SKM-1 (cell line): Measurements from ENCODE around the gene TUB.

Experiments used
- DNase-seq: peaks from one replicate; lab custom pipeline; 2025; ENCODE audit not compliant: unreplicated experiment; lab: John Stamatoyannopoulos, UW

Gene TUB

DNA sequence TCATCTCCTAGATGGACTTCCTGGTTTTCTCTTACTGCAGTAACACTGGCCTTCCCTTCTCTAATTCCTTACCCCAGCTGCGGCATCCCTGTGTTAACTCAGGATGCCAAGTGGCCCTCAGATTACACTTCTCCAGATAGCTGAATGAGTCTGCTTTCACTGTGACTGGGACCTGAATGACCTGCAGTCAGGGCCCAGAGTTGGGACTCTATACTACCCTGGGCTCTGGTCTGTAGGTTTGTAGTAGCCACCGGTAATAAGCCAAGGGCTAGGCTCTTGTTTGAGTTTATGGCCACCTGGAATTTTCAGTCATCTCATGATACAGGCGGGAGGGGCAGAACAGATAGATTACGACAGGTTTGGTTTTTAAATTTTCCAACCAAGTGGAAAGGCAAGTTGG is 24.1 kb downstream of the TUB start:
- DNase-seq = no peak

DNA sequence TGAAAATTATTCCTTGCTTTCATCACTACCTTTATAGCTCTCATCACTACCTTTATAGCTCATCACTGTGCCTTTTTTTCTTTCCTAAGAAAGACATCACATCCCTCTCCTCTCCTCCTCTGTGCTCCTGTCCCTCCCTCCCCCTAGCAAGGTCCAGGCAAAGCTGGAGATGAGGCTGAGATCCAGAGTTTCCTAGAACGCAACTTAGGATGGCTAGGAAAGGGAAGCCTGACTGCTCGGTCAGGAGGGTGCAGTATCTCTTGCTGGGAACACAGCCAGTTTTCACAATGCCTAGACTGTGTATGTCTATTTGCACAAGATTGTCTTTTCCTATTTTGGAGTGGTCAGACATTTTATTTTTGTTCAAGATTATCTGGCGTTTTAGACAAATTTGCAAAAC is 24.7 kb downstream of the TUB start:
- DNase-seq = no peak

DNA sequence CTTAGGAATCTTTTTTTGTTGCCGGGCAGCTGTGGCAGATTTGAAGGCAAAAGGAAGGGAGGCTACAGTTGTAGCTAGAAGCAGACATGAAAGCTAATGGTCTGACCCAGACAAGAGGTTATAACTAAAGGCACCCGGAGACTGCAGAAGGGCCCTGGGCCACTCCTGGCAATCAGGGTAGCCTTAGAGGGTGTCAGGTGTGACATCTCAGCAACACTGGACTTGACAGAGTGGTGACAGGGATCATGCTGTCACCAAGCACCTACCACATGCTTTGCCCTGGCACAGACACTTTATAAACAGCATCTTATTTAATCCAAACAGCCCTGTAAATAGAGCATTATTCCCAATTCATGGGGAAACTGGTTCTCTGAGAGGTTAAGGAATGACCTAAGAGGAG is 25.7 kb downstream of the TUB start:
- DNase-seq = no peak

DNA sequence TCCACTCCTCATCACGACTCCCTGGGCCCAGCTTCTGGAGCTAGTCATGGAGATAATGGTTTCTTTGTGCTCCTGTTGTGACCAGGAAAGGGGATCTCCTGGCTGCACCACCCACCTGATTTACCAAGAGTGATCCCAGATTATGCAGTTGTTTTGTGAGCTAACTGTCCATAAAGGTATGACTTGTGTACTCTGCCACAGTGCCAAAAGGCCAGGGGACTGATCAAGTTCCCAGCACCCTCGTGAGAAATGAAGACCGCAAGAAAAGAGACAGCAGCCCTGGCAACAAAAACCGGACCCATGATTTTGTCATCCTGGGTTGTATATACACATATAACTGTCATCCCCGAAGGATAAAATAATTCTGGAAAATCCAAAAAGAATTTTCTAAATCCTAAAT is 26.6 kb downstream of the TUB start:
- no peak for DNase-seq

DNA sequence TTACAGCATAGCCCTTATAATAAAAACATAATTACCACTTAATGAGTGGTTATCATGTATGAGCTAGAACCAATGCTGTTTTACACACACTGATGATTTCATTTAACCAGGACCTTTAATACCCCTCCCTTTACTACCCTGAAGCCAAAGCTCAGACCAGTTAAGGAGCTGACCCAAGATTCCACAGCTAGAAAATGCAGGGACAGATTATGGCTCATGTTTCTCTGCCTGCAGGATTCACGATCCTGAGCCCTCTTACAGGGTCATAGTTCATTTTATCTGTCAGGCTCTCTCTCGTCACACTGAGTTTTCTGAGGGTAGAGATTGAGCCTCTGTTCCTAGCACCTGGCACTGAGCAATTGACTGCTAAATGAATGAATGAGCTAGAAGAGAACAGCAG is 27.4 kb downstream of the TUB start:
- DNase-seq = no peak

DNA sequence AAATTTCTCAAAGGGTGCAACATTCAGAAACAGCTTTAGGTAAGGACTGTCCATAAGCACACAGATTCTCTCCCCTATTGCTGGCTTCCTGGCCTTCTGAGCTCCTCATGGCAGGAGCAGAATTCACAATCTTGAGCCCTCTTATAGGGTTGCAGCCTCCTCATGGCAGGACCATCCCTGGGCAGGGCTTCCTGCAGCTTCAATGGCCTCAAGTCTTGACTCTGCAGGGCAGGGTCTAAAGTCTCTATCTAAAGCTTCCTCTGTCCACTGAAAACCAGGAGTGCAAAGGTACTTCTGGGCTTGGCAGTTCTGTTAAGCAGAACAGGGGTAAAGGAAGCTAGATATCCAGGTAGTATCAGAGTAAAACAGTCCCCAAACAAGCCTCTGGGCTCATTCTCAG is 28.7 kb downstream of the TUB start:
- no peak for DNase-seq

DNA sequence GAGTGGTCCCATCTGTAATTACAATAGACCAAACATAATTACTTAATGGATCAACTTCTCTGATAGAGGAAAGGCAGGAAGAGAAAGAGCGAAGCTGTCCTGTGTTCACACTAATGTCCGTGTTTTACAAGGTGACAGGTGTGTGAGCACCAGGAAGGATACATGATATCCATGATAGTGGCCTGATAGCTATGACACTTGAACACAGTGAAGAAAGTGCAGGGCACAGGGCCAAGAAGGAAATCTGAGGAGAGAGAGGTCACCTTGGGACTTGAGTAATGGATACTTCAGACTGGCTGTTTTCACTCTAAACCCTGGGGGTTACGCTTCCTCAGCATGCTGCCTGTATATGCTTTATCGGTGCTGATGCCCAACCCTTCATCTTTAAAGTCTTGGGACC is 29.4 kb downstream of the TUB start:
- no peak for DNase-seq

DNA sequence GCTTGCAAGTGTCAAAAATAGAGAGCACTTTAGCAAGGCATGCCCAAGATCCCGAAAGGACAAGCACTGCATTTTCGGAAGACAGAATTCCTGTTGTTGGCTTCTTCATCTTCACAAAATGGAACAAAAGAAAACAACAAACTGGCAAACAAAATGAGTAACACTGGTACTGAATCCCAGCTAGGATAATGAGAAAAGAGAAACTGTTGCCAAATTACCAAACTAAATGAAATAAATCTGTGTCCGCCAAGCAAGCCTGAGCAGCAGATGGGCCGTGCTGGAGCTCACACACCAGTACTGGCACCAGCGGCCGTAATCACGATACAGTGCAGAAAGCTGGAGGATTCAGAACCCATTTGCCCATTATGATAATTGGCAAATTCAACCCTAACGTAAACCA is 30.6 kb downstream of the TUB start:
- no peak for DNase-seq

DNA sequence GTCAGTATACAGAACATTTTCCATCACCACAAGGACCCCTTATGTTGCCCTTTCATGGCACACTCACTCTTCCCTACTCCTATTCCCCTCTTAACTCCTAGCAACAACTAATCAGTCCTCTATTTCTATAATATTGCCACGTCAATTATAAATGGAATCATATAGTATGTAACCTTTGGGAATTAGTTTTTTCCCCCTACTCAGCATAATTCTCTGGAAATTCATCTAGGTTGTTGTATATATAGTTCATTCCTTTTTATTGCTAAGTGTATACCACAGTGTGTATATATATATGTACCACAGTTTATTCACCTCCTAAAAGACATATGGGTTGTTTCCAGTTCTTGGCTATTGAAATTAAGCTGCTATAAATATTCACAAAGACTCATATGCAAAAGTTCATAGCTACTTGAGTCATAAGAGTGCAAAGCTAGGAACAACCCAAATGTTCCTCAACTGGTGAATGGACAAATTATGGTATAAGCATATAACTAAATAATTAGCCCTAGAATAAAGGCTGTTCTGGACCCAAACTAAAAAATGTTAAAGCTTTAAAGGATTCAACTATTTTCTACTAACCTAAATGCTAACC is 41.3 kb downstream of the TUB start:
- no peak for DNase-seq

DNA sequence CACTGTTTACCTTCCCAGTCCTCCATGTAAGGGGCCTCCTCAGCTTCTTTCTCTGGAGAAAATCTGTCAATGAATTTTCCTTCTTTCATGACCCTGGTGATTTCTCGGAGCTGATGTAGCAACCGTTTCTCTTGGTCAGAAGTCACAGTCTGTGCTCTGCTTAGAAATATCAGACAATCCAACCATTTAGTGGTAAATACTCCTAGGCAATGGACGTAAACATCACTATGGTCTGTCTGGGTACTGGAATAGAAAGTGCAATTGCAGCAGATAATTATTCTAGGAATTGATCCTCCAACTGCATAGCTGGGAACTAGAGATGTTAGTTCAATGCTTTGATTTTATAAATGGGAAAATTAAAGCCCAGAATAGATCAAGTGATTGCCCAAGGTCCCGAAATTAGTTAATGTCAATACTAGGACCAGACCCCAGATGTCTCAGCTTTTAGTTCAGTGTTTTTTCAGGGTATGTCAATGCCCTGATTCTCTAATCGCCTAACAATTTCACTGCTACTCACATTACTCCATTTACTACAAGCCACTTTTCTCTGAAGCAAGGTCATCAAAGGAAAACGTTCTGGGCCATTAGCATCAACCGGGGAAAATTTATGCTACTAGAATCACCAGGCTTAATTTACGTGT is 45.8 kb downstream of the TUB start:
- DNase-seq = no peak

DNA sequence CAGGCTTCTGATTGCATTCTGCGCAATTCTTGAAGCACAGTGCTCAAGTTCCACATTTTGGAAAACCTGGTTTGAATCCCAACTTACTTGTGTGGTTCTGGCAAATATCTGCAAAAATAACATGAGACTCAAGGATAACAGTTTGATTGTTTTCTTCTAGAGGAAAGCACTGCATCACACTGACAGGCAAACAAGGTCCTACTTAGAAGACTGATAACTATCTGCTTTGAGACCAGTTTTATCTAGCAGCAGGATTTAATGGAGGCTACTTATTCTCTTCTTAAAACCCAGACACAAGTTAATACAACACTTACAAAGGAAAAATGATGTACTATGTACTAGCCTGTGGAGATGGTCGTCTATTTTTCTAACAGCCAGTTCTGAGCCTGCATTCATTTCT is 46.4 kb downstream of the TUB start:
- DNase-seq = no peak

DNA sequence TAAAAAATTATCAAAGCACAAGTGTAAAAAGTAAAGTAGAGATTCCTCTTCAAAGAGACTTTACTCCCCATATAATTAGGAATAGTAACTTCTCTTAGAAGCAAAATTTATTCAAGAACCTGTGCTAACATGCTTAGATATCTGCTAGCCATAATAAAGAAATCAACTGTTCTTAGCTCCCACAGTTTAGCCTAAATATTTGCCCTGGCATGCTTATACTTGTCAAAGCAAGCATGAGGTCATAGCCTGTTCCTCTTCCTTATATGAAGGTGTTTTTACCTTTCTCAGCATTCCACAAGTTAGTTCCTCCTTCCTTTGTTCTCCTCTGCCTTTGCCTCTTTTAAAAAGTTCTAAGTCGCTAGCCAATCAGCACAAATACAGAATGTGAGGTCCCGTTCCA is 57.5 kb downstream of the TUB start:
- DNase-seq = no peak

DNA sequence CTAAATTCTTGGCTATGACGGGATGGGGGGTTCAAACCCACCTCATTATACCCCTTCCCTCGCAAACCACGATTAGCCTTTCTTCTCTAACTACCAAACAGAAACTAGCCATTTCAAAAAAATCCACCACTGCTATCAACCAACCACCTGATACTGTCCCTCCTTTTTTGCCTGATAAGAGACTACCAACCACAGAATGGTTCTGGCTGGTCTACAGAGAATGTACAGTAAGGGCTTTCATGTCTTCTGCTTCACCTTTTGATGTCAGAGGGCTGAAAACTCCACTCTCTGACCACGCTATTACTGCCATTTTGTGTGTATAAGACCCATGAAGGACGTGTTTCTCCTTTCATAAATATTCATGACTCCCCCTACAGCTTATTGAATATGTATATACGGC is 68.7 kb downstream of the TUB start:
- no peak for DNase-seq
